HG03378 (cell line): ENCODE results near the gene UNCX.

Experiments used
- ATAC-seq: cut with Tn5 transposase; IDR thresholded peaks from one replicate; pipeline ENCODE4 v1.9.1; 2021; ENCODE audit warnings: mild to moderate bottlenecking, moderate library complexity; ENCODE audit not compliant: unreplicated experiment

UNCX gene

DNA sequence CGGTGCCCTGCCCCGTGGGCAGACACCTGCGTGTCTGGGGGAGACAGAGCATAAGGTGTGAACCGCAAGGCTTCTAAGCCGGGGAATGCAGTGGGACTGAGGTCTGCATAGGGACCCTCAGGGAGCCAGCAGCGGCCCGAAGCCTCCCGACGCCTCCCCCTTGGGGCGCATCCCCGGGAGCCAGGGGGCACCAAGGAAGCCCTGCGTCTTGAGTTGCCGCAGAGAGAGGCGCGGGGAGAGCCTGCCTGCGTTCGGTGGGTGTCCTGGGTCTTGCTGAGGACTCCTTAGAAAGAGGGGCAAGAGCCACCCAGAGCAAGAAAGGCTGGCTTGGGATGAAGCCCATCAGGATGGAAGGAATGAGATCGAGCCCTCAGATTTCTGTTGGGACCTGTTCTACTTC is 18.2 kb upstream of the UNCX start:
- no peak for ATAC-seq

DNA sequence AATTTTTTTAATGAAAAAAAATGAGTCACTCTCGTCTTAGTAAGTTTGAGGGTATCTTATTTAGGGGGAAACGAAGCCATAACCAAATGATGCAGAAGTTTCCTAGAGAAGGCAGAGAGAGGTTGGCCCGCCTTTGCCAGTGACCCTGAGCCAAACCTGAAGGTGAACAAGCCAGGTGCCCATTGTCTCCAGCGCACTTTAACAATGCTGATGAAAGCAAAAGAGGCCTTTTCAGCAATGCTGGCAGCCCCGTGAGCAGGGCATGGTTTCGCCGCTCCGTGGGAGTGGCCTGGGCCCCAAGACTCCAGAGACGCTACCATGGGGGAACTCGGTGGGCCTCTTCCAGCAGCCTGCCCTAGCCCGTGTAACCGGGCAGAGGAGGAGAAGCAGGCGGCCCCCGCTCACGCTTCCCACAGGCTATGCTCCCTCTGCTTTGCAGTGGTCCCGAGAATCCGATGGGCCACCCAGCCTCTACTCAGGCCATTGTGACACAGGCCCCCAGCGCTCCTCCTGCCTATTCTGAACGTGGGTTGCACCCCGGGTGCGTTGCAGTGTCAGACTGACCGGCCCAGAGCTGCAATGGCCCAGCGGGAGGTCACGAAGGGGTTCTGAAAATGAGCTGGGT is 14.0 kb upstream of the UNCX start:
- ATAC-seq: no peak

DNA sequence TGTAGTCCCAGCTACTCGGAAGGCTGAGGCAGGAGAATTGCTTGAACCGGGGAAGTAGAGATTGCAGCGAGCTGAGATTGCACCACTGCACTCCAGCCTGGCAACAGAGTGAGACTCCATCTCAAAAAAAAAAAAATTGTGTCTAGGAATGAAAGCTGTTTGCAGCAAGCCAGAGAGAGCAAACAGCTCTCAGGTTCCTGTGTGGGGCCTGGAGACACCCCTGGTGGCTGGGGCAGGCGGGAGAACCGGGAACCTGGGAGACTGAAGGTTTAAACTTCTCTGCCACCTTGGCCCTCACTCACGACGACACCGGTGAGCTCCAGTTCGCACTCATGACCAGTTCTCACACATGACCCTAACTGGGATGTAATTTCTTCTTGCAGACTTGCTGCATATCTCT is 13.2 kb upstream of the UNCX start:
- no peak for ATAC-seq

DNA sequence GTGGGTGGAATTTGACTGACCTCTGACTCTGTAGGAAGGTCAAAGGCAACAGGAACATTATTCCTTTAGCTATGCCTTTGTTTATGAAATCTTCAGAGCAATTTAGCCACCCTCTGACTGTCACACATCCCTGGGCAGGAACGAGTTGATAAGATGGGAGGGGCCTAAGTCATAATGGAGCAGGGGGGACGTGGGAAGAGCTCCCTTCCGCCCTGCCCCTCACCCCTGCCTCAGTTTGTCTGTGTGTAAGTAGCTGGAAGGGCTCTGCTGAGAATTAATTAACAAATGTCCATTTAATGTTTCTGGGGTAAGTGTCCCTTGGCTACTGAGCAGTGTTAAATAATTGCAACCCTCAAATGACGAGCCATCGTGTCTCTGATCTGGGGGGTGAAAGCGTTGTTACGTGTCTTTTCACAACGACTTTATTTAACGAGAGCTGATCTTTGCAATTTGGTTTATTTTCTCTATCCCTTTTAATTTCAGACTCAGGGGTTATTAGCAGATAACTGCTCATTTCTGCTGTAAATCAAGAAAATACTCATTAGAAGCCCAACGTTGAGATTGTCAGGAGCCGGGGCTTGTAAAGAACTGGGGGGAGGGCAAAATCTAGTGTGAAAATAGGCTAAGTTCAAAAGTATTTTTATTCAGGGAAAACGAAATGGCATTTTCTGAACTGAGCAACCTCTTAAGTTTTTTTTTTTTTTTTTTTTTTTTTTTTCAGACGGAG is 12.5 kb upstream of the UNCX start:
- no peak for ATAC-seq

DNA sequence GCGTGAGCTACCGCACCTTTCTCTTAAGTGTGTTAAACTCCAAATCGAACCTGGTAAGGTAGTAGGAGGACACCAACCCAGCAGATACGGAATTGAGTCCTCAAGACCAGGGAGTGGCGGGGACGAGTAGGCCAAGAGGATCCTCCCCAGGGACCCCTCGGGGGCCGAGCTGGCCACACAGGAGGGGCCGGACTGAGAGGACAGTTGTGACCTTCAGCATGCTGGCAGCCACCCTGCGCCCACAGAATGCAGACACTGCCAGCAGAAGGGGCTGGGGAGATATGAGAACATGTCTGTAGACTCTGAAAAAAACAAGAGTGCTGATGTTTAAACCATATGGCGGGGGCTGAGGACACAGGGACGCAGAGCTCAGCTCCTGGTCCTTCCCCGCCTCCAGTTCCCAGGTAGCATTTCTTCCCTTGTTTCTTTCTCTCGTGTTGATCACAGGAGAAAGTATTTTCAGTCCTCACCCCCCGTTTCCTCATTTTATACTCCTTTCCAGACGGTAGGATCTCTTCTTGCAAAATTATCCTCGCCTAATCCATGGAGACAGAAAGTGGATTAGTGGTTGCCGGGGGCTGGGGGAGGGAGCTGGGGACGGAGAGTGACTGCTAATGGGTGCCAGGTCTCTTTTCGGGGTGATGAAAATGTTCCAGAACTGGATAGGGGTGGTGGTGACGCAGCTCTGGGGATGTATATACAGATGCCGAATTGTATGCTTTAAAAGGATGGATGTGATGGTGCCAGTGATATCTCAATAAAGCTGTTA is 11.5 kb upstream of the UNCX start:
- no peak for ATAC-seq

DNA sequence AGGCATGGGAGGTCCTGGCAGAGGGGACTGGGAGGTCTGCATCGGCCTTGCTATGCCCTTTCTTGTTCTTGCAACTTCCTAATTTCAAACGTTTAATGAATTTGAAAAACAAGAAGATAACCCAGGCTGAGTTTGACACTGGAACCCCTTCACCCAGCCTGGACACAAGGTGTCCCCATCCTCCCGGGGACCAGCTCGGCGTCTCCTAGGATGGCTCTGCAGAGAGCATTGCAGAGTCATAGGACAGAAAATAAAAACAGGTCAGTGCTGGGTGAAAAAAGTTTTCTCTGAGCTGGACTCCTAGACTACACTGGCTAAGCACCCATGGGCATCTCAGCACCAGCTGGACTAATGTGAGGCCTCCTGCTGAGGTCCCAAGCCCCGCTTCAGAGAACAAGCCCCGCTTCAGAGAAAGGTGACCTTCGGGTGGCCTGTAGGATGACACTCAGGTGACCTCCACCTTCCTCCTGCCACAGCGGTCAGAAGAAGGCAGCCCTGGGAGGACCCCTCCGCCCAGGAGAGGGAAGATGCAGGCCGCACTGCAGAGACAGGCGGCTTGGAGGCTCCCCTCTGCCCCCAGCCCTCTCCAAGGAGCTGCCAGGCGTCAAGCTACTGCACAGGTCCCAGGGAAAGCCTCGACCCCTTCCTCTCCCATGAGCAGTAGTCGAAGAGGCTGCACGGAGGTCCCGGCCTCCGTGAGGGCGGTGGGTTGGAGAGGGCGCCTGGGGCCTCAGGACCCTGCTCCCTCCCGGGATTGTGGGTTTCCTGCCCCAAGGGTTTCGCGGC is 9.3 kb upstream of the UNCX start:
- no peak for ATAC-seq

DNA sequence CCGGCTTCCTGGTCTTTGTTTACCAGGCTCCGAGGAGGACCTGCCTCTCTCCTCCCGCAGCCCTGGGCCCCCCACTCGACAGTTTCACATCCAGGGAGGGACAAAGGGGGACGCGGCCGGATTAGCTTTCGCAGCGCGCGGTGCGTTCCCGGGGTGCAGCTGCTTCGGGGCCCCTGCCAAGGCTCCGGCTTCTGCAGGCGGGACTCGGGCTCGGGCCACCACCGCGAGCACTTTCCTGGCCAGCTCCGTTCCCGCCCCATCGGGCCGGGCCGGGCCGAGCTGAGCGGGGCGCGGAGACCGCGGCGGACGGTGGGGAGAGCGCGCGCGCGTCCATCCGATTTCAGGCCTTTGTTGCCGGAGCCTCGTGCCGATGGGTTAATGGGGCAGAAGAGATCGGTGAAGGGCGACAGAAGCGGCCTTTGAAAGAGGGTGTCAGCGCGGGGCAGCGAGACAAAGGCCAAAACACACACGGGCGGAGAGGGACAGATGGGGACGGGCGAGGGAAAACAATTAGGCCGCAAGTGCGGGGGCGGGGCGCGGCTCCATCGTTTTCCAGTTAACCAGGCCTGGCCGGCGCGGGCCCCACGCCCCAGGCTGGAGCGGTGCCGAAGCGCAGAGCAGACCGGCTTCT is 8.5 kb upstream of the UNCX start:
- ATAC-seq: no peak

DNA sequence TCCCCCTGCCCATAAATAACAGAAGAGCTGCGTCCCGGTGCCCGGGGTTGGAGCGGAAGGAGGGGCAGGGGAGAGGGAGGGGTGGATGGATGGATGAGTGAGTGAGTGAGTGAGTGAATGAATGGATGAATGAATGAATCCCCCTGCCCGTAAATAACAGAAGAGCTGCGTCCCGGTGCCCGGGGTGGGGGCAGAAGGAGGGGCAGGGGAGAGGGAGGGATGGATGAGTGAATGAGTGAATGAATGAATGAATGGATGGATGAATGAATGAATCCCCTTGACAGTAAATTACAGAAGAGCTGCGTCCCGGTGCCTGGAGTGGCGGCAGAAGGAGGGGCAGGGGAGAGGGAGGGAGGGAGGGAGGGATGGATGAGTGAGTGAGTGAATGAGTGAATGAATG is 7.6 kb upstream of the UNCX start:
- no peak for ATAC-seq

DNA sequence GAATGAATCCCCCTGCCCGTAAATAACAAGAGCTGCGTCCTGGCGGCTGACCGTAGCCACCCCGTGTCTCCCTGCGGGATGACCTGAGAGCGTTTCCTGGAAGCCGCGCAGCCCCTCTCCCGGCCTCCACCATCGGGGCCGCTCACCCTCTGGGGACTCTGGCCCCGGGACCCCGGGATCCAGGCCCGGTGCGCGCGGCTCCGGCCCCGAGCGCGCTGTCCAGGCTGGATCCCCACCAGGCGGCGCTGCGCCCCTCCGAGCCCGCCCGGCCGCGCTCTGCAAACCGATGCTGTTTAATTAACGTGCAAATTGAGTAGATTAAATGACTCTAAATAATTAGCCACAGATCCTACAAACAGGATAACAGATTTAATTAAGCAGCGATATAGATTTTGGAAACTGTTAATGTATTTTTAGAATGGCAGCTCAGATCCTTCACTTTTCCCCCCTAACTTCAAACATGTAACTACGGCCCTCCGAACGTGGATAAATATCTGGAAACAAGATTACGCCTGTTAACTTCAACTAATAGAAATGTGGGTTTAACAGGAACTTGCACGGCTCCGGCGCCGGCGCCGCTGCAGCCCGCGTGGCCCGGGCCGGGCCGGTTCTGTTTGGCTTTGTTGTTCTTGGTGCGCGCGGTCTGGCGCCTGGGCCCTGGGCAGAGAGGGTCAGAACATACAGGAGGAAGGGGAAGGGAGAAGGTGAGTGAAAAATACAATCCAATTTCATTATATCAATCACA is 7.1 kb upstream of the UNCX start:
- ATAC-seq: no peak

DNA sequence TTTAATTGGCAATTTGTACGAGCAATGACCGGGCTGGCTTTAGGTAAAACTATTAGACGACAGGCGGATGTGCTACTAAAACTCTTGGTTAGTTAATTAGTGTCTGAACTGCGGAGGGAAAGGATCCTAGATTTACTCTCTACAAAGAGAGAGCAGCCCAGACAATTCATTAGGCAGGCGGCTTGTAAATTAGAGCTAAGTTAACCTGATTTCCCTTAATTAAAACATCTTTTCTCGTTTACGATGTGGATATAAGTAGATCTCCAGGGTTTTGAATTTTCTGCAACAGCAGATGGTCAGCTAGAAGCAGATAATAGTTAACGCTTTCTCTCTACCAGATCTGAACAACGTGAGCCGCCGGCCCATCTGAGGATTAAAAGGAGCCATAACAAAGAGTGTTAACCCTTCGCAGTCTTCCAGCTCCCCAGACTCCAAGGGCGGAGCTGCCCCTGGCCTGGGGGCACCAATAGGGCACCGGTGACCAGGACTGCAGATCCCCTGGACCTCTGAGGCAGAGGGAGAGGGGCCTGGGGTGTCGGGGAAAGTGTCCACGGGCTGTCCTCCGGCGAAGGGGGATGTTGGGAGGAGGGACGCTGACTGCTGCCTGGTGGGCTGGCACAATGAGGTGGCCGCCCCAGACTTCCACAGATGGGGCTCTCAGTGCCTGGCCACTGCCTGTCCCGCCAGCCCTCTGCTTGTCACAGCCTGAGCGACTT is 6.3 kb upstream of the UNCX start:
- ATAC-seq: no peak

DNA sequence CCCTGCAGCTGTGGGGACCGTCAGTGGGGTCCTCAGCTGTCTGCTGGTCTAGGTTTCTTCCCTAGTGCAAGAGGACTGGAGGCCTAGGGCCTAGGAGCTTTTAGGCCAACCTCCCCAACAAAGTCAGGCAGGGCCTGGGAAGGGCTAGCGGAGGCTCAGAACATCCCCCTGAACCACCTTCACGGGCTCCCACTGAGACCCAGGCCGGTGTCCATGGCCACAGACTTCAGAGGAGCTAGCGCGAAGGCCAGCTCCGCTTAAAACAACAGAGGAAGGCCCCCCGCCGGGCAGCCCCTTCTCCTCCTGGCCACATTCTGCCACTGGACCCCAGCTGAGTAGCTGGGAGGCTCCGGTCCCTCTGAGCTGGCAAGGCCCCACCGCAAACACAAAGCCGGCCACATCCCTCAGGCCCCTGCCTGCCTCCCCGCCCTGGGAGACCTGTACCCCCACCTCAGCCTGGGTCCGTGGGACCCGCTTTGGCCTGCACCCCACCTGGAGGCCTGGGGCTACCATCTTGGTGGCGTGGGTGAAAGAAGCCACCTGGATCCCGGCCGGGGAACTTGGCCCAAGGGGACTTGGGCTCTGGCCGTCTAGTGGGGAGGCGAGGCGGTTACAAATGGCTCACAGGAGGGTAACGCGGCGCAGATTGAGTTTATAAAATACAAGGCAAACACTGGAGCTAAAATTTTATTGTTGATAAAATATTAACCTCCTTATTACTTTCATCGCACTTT is 5.4 kb upstream of the UNCX start:
- ATAC-seq: no peak

DNA sequence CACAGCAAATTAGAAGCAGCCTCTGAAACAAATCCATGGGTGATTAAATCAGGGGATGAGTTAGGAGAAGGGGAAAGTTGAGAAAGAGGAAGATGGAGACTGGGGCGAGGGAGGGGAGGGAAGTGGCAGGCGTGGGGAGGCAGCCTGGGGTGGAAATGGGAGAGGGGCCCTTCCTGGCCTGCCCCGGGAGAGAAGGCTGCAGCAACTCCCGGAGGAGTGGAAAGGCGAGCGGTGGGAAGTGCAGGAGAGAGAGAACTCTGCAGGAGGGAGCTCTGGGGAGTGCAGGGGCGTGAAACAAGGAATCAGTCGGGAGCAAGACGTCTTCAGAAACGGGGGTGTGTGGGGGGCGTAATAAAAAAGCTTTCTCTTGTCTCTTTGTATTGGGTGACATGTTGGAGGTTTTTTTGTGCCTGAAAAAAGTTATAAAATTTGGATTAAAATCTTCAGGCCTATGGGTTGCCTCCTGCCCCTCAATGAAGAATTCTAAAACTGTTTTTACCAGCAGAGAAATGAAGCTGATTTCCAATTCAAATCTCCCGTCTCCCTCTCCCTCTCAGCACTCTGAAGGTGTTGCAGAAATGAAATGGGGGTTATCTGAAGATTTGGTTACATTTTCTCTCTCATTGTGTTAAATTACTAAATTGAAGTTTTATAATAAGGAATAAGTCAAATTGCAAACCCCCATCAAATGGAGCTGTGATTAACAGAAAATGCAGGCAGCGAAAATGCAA is 4.7 kb upstream of the UNCX start:
- no peak for ATAC-seq

DNA sequence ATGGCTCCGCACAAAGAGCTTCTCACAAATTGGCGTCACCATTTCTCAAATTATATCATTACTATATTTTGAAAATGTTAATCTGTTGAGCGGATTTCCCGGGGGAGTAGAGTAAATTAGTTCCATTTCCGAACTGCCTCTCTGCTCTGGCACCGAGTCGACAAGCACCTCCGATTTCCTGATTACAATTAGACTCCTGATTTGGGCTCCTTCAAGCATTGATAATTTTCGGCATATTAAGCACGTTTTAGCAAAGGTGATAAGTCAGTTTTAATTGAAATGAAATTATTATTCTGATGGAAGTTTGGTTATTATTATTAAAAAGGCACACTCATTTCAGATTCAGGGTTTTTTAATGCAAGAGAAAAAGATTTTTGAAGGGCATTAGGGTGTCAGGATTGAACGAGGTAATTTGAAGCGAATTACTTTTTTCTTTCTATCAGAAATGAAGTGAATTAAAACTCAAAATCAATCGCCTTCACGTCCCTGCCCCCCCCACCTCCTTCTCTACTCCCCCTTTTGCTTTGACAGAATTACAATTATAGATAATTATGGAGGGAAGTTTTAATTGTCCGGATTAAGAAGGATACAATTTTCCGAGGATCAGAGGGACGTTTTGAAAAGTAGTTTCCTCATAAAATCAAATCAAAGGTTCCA is 4.0 kb upstream of the UNCX start:
- ATAC-seq: no peak

DNA sequence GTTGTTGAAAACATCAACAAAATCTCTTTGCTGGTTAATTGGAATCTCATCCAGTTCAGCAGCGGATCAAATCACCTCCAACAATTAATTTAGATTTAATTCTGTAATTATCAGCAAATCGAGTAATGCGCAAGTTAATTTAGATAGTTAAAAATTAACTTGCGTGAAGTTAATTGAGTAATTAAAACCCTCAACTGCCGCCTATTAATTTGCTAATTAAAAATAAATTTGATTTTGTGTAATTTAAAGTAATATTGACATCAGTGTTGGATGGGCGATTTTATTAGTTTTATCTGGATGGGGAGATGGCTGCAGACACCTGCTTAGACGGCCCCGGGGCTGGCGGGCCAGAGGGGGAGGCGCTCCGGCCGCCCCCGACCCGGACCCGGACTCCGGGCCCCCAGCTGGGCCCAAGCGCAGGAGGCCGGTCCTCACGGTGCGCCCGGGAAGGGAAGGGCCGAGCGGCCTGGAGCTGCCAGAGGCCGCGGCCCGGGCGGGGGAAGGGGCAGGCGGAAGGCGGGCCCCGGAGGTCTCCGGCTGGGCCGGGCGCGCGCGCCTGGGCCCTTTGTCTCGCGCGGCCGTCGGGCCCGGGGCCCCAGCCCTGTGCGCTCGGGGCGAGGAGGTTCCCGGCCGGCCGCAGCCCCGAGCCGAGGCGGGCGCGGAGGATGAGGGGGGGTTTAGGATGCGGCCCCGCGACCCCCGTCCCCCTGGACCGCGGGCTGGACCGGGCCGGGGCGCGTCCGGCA is 3.3 kb upstream of the UNCX start:
- ATAC-seq: no peak

DNA sequence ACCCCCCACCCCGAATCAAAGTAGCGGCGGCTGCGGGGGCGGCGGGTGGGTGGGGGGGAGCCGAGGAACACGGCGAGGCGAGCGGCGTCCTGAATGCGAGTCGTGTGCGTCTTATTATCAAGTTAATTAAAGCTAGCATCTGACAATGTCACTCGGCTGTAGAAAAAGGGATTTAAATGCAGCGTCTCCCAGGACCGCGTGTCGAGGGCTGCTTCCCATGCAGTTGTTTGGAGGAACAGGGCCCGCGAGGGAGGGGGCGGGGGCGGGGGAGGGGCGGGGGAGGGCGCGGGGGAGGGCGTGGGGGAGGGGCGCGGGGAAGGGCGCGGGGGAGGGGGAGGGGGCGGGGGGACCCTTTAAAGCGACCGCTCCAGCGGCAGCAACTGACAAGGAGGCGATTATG is 2.7 kb upstream of the UNCX start:
- ATAC-seq: no peak

DNA sequence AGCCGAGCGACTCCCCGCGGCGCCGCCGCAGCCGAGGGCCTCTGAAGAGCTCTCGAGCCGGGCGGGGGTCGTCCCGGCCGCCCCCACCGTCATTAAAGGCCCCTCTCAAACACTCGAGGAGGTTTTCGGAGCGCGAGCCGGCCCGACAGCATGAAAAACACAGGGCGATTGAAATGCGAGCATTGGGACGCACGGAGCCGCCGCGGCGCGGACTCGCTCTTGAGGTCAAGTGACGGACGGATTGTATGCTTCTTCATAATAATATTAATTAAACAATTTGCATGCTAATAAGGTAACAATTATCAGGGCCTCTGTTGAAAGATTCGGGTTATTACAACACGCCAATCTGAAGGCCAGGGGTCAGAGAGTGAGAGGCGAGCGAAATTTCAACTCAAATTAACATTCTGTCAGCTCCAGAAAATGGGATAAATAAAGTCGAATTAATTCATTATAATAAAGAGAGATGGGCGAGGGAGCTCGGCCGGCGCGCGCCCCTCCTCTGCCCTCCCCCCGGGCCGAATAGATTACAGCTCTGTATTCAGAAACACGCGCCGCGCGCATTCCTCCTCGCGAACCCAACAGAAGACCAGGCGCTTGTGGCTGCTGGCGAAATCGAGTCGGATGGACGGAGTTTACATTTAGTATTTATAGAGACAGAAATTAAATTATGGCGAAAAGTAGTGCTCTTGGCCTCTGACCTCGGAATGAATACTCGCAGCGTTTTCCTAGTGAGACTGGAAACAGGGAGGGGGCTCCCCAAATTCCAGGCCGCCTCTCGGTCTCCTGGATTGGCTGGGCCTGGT is 2.1 kb upstream of the UNCX start:
- no peak for ATAC-seq
